ENCODE data around the gene ITK.

DNA sequence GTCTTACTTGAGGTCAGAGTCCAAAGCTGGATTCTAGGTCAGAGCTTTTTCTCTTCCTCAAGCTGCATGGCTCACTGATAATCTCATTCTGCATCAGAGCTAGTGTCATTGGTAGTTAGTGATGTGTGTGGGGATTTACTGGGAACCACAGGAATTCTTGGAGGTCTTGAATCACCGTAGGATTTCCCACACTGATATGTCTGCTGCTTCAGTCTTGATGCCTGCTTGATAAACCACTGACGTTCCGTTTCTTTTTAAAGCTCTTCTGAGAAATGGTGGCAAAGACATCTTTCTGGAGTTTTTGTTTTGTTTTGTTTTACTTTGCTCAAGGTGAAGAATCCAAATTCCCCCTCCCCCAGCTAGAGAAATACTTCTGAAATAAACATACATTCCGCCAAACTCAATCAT, 13.4 kb upstream of the ITK start:
- TF ChIP-seq, protein P1, sequence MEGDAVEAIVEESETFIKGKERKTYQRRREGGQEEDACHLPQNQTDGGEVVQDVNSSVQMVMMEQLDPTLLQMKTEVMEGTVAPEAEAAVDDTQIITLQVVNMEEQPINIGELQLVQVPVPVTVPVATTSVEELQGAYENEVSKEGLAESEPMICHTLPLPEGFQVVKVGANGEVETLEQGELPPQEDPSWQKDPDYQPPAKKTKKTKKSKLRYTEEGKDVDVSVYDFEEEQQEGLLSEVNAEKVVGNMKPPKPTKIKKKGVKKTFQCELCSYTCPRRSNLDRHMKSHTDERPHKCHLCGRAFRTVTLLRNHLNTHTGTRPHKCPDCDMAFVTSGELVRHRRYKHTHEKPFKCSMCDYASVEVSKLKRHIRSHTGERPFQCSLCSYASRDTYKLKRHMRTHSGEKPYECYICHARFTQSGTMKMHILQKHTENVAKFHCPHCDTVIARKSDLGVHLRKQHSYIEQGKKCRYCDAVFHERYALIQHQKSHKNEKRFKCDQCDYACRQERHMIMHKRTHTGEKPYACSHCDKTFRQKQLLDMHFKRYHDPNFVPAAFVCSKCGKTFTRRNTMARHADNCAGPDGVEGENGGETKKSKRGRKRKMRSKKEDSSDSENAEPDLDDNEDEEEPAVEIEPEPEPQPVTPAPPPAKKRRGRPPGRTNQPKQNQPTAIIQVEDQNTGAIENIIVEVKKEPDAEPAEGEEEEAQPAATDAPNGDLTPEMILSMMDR (IDR thresholded peaks at IDR 0.05; ENCODE audit: insufficient read depth, low read length): no peak
- TF ChIP-seq POLR2AphosphoS5 (IDR thresholded peaks at IDR 0.05; ENCODE audit: low read depth) (no peak), GABPA (IDR thresholded peaks at IDR 0.05; ENCODE audit: low read depth) (no peak), REST (IDR thresholded peaks at IDR 0.05; ENCODE audit: insufficient replicate concordance, low read depth) (no peak), SPI1 (IDR thresholded peaks at IDR 0.05; ENCODE audit: borderline replicate concordance, low read depth) (no peak)

Measured in HL-60 (cell line).